SK-N-SH (cell line): ENCODE data around the gene FAM171A2.

Source experiments
- CTCF ChIP-seq: fragments of 200-600 bp; sonication (generic); IDR thresholded peaks from 2 replicates; pipeline ENCODE4 v1.6.1; 2017; ENCODE audit warnings: antibody characterized with exemption, mild to moderate bottlenecking, moderate library complexity
- EP300 ChIP-seq, 2 experiments: IDR thresholded peaks; 2 replicates each; pipeline versions ENCODE4 v1.4.0 to v1.6.1; 2012; ENCODE audit warnings: borderline replicate concordance in 1 of 2, low read depth in 1 of 2, low read length in 1 of 2
- EZH2phosphoT487 ChIP-seq: fragments of 200-600 bp; sonication (generic); IDR thresholded peaks from 2 replicates; pipeline ENCODE4 v1.6.1; 2017; ENCODE audit warnings: low read depth, mixed run types, mild to moderate bottlenecking, antibody characterized with exemption, moderate library complexity, borderline replicate concordance
- FOXJ3 ChIP-seq: sonication (generic); formaldehyde crosslinking; IDR thresholded peaks from 2 replicates; pipeline ENCODE4 v1.5.1; 2020; ENCODE audit warnings: mild to moderate bottlenecking, missing genetic modification reagents
- GATA2 ChIP-seq: sonication (generic); formaldehyde crosslinking; IDR thresholded peaks from 2 replicates; pipeline ENCODE4 v1.5.0; 2020; ENCODE audit warnings: mild to moderate bottlenecking, missing genetic modification reagents
- IRF3 ChIP-seq: fragments of 150-350 bp; IDR thresholded peaks from 2 replicates; pipeline ENCODE4 v1.6.1; 2016; ENCODE audit warnings: mild to moderate bottlenecking, low read depth, low read length
- JUND ChIP-seq: IDR thresholded peaks from 2 replicates; pipeline ENCODE4 v1.4.0; 2012
- MAX ChIP-seq: IDR thresholded peaks from 2 replicates; pipeline ENCODE4 v1.4.0; 2012; ENCODE audit warnings: low read depth
- NFIC ChIP-seq: IDR thresholded peaks from 2 replicates; pipeline ENCODE4 v1.4.0; 2012; ENCODE audit warnings: borderline replicate concordance
- POLR2AphosphoS5 ChIP-seq: IDR thresholded peaks from 2 replicates; pipeline ENCODE4 v1.6.1; 2012; ENCODE audit warnings: low read depth, low read length
- RAD21 ChIP-seq: IDR thresholded peaks from 2 replicates; pipeline ENCODE4 v1.6.1; 2012; ENCODE audit warnings: mild to moderate bottlenecking, low read length
- RCOR1 ChIP-seq: fragments of 150-350 bp; IDR thresholded peaks from 2 replicates; pipeline ENCODE4 v1.6.1; 2017; ENCODE audit warnings: antibody characterized with exemption, low read length
- SIN3A ChIP-seq: IDR thresholded peaks from 2 replicates; pipeline ENCODE4 v1.6.1; 2012; ENCODE audit warnings: low read depth, mild to moderate bottlenecking, low read length, moderate library complexity, borderline replicate concordance
- TEAD4 ChIP-seq: IDR thresholded peaks from 2 replicates; pipeline ENCODE4 v1.4.0; 2012; ENCODE audit warnings: mild to moderate bottlenecking, borderline replicate concordance; ENCODE audit not compliant: insufficient read depth

GRCh38 chr17:44386182-44386525 lies 22.5 kb upstream of the FAM171A2 start:
- TF ChIP-seq CTCF, result no peak
- no peak for TF ChIP-seq MAX
- TF ChIP-seq IRF3, result no peak
- no peak for TF ChIP-seq RCOR1
- TF ChIP-seq POLR2AphosphoS5, result no peak
- no peak for TF ChIP-seq TEAD4
- no peak for TF ChIP-seq RAD21
- TF ChIP-seq FOXJ3 (CRISPR knock-in tag), result no peak
- TF ChIP-seq EP300 (IDR thresholded peaks at IDR 0.05; ENCODE audit: borderline replicate concordance in 1 of 2, low read depth in 1 of 2, low read length in 1 of 2), result no peak
- no peak for TF ChIP-seq EZH2phosphoT487
- no peak for TF ChIP-seq GATA2 (CRISPR knock-in tag)
- no peak for TF ChIP-seq JUND
- no peak for TF ChIP-seq NFIC
- no peak for TF ChIP-seq SIN3A
